ENCODE data around the gene SYTL1. TPM values are rescaled to one million over a fixed set of nuclear protein-coding genes. Genes with fewer than 3 reads are reported as not detected.

The SYTL1 gene
- total RNA-seq, 2 donors from 2014 or later: 12.9 to 15.2 TPM

GRCh38 chr1:27342391-27342777 is 562 bp downstream of the SYTL1 start:
- intact Hi-C loops (cut with DNase I, micrococcal nuclease): no loop called here
- DNase-seq (no peak), ATAC-seq (peak; percentile 55)

- DNase-seq: peak in 1 of 2 donors; percentile 63
- intact Hi-C loops (cut with DNase I, micrococcal nuclease): no loop called here
These were observed 1.2 kb downstream of the SYTL1 start for GRCh38 chr1:27342778-27343638.

DNA sequence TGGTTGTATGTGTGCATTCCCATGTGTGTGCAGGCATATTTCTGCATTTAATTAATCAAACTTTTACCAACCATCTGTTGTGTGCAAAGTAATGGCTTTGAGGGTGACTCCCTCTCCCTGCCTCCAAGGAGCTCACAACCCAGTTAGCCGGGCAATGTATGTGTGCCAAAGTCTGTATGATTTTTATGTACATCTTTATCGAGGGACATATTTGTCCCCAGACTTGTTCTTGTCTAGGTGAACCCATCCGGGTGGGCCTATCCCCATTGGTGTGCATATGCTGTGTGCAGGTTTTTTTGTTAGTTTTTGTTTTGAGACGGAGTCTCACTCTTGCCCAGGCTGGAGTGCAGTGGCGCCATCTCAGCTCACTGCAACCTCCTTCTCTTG is 1.8 kb downstream of the SYTL1 start:
- DNase-seq (no peak), ATAC-seq (no peak)
- intact Hi-C loops (cut with DNase I, micrococcal nuclease): no loop called here

More at GRCh38 chr1:27342778-27343638, 1.2 kb downstream of the SYTL1 start:
- ATAC-seq: peak; percentile 57

DNA sequence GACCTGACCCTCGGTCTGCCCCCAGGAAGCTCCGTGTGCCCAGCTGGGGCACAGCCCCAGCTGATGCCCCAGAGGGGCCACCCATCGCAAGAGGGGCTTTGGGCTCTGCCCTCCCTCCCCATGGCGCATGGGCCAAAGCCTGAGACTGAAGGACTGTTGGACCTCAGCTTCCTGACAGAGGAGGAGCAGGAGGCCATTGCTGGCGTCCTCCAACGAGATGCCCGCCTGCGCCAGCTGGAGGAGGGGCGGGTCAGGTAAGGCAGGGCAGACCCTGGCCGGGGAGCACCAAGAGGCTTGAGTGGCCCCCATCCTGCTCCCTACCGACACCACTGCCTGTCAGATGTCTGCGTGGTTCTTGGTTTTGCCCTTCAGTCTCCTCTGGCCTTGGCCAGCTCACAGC is 3.5 kb downstream of the SYTL1 start:
- intact Hi-C loops (cut with DNase I, micrococcal nuclease): no loop called here
- DNase-seq (no peak), ATAC-seq (no peak)

DNA sequence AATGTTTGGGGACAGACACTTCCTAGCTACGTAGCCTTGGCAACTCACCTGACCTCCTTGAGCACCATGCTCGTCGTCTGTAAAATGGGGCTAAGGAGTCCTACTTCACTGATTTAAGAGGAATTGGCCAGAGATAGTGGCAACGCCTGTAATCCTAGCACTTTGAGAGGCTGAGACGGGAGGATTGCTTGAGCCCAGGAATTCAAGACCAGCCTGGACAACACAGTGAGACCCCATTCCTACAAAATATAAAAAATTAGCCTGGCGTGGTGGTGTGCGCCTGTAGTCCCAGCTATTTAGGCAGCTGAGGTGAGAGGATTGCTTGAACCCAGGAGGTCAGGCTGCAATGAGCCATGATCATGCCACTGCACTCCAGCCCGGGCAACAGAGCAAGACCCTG is 4.5 kb downstream of the SYTL1 start:
- intact Hi-C loops (cut with DNase I, micrococcal nuclease): no loop called here
- ATAC-seq (no peak), DNase-seq (no peak)

DNA sequence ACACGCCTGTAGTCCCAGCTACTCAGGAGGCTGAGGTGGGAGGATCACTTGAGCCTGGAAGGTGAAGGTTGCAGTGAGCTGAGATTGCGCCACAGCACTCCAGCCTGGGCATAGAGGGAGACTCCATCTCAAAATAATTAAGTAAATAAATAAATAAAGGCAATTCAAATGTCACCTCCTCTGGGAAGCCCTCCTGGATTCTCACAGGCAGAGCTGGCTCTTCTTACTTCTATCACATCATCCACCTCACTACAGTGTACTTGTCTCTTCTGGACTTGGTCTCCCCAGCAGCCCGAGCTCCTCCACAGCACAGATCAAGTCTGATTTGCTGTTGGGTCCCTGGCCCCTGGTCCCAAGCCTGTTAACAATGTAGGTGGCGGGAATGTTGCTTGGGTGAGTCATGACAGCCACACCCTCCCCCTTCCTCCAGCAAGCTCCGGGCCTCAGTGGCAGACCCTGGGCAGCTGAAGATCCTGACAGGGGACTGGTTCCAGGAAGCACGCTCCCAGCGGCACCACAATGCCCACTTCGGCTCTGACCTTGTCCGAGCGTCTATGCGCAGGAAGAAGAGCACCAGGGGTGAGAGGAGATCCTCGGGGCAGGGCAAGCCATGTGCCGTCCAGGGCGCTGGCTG is 5.3 kb downstream of the SYTL1 start:
- ATAC-seq: no peak
- intact Hi-C loops (cut with DNase I, micrococcal nuclease): no loop called here
- no peak for DNase-seq

DNA sequence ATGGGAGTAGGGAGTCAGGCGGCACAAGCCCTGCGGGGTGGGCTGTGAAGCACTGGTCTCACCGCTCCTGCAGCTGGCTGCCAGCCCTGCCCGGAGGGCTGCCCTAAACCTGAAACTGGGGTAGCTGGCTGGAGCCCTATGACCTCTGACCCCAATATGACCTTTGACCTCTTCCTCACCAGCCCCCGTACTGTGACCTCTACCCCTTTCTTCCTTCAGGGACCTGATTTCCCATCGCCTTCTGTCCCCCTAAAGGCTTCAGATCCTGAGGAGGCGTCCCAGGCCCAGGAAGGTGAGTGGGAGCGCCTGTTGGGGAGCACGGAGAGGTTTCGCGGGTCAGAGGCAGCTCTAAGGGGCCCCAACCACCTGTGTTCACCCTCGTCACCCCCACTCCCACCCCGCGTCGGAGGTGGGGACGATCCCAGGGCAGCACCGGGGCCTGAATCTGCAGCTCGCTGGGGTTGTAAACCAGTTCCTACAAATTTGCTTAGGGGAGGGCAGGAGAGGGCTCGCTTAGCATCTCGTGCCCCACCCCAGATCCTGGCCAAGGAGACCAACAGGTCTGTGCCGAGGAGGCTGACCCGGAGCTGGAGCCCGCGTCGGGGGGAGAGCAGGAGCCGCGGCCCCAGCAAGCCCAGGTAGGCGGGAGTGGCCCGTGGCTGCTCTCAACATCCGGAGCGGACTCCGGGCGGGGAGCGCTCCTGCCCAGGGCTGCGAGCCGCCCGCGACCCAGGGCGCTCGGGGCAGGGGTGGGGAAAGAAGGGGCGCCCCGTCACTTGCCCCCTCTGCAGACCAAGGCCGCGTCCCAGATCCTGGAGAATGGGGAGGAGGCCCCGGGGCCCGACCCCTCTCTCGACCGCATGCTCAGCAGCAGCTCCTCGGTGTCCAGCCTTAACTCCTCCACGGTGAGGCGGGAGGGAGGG is 7.3 kb downstream of the SYTL1 start:
- DNase-seq: peak; percentile 79 to 81
- intact Hi-C loops (cut with DNase I, micrococcal nuclease): no loop called here
- peak; percentile 86 for ATAC-seq

DNA sequence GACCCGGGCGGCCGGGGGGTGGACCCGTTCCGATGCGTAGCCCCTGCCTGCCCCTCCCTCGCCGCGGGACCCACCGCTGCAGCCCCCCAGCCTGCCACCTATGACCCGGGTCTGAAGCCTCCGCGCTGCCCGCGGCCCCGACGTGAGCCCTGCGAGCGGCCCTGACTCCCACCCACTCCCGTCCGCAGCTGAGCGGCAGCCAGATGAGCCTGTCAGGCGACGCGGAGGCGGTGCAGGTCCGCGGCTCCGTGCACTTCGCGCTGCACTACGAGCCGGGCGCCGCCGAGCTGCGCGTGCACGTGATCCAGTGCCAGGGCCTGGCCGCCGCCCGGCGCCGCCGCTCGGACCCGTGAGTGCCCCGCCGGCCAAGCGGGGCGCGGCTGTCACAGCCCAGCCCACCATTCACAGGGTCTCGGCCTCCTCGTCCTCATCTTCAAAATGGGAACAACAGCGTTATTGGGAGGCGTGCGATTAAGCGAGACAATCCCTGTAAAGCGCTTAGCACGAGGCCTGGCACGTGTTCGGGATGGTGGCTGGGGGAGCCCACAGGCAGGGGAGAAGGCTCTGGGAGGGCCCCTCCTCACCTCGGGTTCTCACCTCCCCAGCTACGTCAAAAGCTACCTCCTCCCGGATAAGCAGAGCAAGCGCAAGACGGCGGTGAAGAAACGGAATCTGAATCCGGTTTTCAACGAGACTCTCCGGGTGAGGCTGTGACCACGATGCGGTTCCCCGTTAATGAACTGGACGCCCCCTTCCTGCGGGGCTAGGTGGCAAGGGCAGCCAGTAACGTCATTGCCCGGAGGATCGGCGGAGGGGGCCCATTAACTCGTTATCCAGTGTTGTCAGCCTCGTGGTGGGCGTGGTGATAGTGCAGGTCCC is 8.2 kb downstream of the SYTL1 start:
- ATAC-seq (peak; percentile 84), DNase-seq (peak; percentile 71 to 79)
- intact Hi-C loops (cut with DNase I, micrococcal nuclease): no loop called here

- DNase-seq: peak in 1 of 2 donors; percentile 55
- peak; percentile 16 for ATAC-seq
These were observed 9.1 kb downstream of the SYTL1 start for GRCh38 chr1:27350663-27351540.

GRCh38 chr1:27351541-27352107 is 9.8 kb downstream of the SYTL1 start:
- peak; percentile 9 for ATAC-seq

More at GRCh38 chr1:27350663-27351540, 9.1 kb downstream of the SYTL1 start:
- intact Hi-C loops (cut with DNase I, micrococcal nuclease): no loop called here

GRCh38 chr1:27353166-27353565 is 11.3 kb downstream of the SYTL1 start:
- intact Hi-C loops (cut with DNase I, micrococcal nuclease): no loop called here
- ATAC-seq: no peak

More at GRCh38 chr1:27351541-27352107, 9.8 kb downstream of the SYTL1 start:
- intact Hi-C loops (cut with DNase I, micrococcal nuclease): no loop called here
- DNase-seq: no peak

DNA sequence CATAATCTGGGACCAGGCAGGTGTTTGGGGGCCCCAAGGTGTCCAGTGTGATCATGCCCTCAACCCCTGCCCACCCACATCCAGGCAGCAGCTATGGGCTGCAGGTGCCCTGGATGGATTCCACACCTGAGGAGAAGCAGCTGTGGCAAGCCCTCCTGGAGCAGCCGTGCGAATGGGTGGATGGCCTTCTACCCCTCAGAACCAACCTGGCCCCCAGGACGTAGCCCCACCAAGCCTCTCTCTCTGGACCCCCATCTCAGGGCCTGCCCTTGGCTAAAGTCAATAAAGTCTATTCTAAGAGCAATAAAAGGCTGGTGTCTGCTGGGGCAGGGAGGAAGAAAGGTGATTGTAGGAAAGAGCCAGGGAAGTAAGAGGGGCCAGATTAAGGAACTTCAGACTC is 11.8 kb downstream of the SYTL1 start:
- DNase-seq (no peak), ATAC-seq (no peak)
- intact Hi-C loops (cut with DNase I, micrococcal nuclease): no loop called here

More at GRCh38 chr1:27353166-27353565, 11.3 kb downstream of the SYTL1 start:
- DNase-seq: no peak

DNA sequence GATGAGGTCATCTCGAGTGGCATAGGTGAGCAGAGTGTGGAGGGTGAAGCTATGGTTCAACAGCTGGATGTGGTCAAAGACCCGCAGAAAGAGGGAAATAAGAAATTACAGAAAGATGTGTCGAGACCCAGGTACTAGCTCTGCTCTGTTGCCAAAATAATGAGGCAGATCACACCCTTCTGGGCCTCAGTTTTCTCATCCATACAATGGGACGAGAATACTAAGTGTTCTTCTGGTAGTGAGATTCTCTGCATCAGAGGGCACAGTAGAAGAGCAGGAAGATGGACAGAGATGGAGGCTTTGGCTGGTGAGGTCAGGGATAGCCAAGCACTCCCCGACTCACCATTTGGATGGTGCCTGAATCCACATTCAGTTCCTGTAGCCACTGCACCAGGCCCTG is 13.9 kb downstream of the SYTL1 start:
- no peak for ATAC-seq
- intact Hi-C loops (cut with DNase I, micrococcal nuclease): no loop called here
- no peak for DNase-seq

DNA sequence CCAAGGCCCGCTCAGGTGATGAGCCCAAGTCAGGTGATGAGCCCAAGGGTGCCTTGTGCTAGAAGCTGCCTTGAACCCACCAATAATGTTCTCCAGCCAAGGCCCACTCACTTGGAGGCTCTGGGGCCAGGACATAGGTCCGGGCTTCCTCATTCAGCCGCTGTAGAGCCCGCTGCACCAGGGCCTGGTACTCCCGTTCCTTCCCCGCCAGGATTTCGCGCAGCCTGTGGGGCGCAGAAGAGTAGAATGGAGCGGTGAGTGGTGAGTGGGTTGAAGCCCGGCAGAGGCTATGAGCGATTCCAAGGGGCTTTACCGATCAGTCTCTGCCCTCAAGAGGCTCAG is 14.4 kb downstream of the SYTL1 start:
- intact Hi-C loops (cut with DNase I, micrococcal nuclease): no loop called here
- no peak for ATAC-seq
- no peak for DNase-seq

- intact Hi-C loops (cut with DNase I, micrococcal nuclease): no loop called here
- DNase-seq: peak; percentile 89 to 91
- ATAC-seq: peak; percentile 90
These were observed 14.9 kb downstream of the SYTL1 start for GRCh38 chr1:27356619-27357280.

- peak; percentile 77 for ATAC-seq
These were observed 15.6 kb downstream of the SYTL1 start for GRCh38 chr1:27357281-27358037.

More at GRCh38 chr1:27357281-27358037, 15.6 kb downstream of the SYTL1 start:
- peak; percentile 68 to 80 for DNase-seq
- intact Hi-C loops (cut with DNase I, micrococcal nuclease): no loop called here
